ENCODE measurements around the gene CMC1.
"Not testable (repeated sequence)": the region's sequence is repeated elsewhere in the genome, so short reads cannot be mapped to it uniquely, and the experiment has no call there.

Gene CMC1

DNA sequence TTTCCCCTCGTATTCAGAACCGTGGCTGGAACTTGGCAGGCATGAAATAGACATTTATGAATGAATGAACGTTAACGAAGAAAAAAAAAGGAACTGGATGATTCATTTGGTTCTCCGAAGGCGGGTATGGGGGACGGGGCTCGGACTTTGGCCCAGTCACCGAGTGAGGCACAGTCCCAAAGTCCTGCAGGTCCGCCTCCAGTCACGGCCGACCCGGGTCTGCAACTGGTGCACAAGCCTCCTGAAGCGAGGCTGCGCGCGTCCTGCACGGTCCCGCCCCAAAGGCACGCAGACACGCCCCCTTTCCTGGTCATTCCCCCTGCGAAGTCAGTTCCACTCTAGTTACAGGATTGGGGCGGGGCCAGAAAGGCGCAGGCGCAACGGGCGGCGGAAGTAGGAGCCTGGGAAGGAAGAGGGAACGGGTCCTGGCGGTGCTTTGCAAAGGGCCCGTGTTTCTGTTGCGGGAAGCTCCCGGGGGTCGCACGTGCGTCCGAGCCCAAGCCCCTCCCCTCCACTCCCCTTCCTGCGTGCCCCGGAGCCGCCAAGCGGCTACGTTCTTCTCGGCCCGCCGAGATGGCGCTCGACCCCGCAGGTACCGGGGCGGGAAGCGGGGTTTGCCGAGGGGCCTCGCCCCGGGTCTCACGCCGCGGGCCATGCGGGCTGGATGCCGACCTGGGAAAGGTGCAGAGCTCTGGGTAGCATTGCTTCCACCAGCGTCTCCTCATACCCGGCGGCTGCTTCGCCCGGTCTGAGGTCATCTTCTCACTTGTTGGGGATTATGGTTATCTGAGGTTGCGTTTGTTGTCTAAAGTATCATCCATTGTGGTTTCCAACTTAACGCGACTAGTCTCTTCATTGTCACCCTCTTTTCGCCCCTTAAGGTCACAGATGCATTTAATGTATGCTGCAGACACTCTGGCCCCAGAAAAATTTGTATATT, at the start of gene CMC1:
TSS of gene CMC1 (plus strand) at position 399 of the 940 bp plus-strand sequence. CDS start at position 574, 175 bp downstream.
- DNase-seq (ENCODE audit: low read depth in 2 of 2) = peak; percentile 92 to 98

DNA sequence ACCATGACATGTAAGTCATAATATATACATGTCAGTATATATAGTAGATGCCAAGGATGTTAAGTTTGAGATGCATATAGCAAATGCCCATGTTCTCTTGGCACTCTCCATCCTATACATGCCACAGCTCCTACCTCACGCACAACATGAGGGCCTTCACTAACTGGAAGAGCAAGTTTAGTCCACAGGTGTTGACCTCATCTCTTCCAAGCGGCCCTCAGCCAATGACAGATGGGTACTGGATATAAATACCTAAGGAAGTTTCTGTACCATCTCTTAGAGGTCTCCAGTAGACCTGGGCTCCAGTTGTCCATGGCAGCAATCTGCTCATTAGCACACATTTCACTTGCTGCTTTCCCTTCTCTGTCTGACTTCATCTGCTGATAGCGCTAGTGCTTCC, 43.3 kb upstream of the CMC1 start:
- DNase-seq (ENCODE audit: low read depth in 2 of 2) = no peak

DNA sequence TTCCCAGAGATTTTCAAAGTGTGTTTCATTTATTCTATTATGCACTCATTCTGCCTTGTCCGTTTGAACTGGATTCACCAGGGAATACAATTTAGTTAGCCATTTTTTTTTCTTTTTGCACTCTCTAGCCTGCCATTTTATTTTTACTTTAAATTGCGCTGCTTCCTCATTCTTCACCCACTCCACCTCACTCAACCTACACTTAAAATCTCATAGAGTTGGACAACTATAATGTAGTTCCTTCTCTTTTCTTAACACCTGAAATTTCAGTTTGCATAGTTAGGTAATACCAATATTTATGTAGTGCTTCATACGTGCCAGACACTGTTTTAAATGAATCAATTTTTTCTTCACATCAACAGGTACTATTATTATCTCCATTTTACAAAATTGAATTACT, 42.4 kb upstream of the CMC1 start:
- no peak for DNase-seq (ENCODE audit: low read depth in 2 of 2)

- not testable (repeated sequence) for DNase-seq (ENCODE audit: low read depth in 2 of 2)
Measured at GRCh38 chr3:28199643-28200042, 41.8 kb upstream of the CMC1 start.

GRCh38 chr3:28200366-28200848, 41.0 kb upstream of the CMC1 start:
- DNase-seq (ENCODE audit: low read depth in 2 of 2) = not testable (repeated sequence)

GRCh38 chr3:28206479-28206878, 34.9 kb upstream of the CMC1 start:
- no peak for DNase-seq (ENCODE audit: low read depth in 2 of 2)

GRCh38 chr3:28207000-28207733, 34.3 kb upstream of the CMC1 start:
- no peak for DNase-seq (ENCODE audit: low read depth in 2 of 2)

DNA sequence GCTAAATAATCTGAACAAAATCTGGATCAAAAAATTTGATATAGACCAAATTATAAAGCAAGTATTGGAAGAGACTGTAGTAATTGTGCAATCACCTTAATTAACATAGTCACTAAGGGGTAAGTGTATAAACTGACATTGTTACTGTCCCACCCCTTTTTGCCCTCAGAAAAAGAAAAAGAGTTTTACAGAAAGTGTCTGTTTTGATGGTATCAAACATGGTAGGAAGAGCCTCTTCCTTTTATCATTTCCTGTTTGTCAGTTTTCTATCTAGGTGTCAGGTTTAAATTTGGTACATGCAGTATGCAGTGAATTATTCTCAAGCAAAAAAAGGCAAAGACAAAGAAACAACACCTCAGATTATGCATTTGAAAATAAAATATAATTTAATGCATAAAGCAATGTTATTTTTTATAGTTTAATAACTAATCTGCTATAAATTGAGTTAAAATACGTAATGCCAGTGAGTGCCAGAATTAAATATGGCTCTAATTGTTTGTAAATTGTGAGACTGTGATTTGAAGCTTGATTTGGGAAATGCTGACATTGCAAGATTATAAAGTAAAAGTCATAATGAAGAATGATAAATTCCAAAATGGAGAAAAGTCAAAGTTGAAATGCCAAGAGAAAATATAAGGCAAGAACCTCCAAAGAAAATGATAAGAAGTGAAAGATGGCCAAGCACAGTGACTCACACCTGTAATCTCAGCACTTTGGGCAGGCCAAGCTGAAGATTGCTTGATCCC, 30.3 kb upstream of the CMC1 start:
- DNase-seq (ENCODE audit: low read depth in 2 of 2) = no peak

DNA sequence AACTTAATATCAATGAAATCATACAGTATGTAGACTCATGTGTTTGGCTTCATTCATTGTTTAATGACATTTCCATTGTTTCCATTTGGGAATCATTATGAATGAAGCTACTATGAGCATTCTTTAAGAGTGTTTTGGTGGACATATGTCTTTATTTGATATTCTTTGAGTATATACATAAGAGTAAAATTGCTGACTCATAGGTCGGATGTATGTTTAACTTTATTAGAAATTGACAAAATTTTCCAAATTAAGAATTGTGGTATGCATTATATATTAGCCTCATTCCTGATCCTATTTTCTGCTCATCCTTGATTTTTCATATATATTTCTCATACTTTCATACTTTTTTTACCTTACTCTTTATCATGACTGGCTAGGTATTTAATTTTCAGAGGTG, 28.7 kb upstream of the CMC1 start:
- DNase-seq (ENCODE audit: low read depth in 2 of 2) = no peak

GRCh38 chr3:28215407-28215806, 26.0 kb upstream of the CMC1 start:
- no peak for DNase-seq (ENCODE audit: low read depth in 2 of 2)

- DNase-seq (ENCODE audit: low read depth in 2 of 2) = no peak
Measured at GRCh38 chr3:28218071-28218916, 23.1 kb upstream of the CMC1 start.

GRCh38 chr3:28218917-28219198, 22.6 kb upstream of the CMC1 start:
- DNase-seq (ENCODE audit: low read depth in 2 of 2) = no peak

- no peak for DNase-seq (ENCODE audit: low read depth in 2 of 2)
Measured at GRCh38 chr3:28224430-28224829, 17.0 kb upstream of the CMC1 start.

- DNase-seq (ENCODE audit: low read depth in 2 of 2) = no peak
Measured at GRCh38 chr3:28226020-28226419, 15.4 kb upstream of the CMC1 start.

GRCh38 chr3:28228623-28229022, 12.8 kb upstream of the CMC1 start:
- no peak for DNase-seq (ENCODE audit: low read depth in 2 of 2)

GRCh38 chr3:28232659-28233058, 8.8 kb upstream of the CMC1 start:
- DNase-seq (ENCODE audit: low read depth in 2 of 2) = no peak

DNA sequence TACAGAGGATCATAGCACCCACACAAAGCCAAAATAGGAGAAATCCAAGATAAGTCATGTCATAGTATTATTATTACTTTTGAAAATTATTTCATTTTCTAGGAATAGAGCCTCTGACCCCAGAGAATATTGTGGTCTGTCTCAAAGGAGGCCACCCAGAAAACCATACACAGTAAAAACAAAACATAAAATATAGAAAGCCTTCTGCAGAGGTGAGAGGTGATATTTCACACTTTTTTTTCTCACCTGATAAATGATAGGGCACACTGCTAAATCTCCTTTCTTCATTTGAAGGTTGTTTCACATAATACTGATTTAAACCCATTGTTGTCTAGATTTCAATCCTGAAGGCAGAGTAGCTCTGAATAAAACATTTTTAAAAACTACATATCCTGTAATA, 7.0 kb upstream of the CMC1 start:
- DNase-seq (ENCODE audit: low read depth in 2 of 2) = no peak

GRCh38 chr3:28239108-28239507, 2.3 kb upstream of the CMC1 start:
- DNase-seq (ENCODE audit: low read depth in 2 of 2) = no peak

DNA sequence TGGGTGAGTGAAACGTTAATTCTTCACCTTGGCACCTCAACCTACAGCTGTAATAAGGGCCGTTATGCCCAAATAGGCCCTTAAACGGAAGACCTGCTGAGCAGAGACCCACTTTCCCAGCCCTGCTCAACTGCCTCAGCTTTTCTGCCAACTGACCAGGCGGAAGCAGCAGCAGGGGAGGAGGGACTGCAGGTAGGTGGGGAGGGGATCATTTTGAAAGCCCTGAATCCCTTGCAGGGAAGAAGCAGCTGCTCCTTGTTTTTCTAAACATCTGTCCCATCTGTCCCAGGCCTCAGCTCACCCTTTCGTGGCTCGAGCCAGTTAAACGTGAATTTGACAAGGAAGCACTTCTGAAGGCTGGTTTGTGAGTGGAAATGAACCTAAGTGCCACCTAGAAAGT, 978 bp upstream of the CMC1 start:
- DNase-seq (ENCODE audit: low read depth in 2 of 2) = no peak

GRCh38 chr3:28242519-28242918, 1.1 kb downstream of the CMC1 start:
- DNase-seq (ENCODE audit: low read depth in 2 of 2) = no peak

GRCh38 chr3:28243424-28244106, 2.1 kb downstream of the CMC1 start:
- no peak for DNase-seq (ENCODE audit: low read depth in 2 of 2)

Measured in stimulated activated CD4-positive, alpha-beta T cell treated with anti-CD3 and anti-CD28 coated beads, Interleukin-12 subunit alpha, Interleukin-12 subunit beta, amount 100 ng/mL, for 24 hours (primary cell).